GM12878 (cell line): ENCODE results near the gene ADAP1.

Source experiments
- ATF3 ChIP-seq: IDR thresholded peaks from 2 replicates; pipeline ENCODE4 v1.6.1; 2011; ENCODE audit warnings: low read depth, mild to moderate bottlenecking, low read length, moderate library complexity, borderline replicate concordance; ENCODE audit errors: extremely low read depth
- CBX5 ChIP-seq: sonication (generic); IDR thresholded peaks from 2 replicates; pipeline ENCODE4 v1.6.1; 2016; ENCODE audit warnings: low read depth, moderate library complexity, mild to moderate bottlenecking, inconsistent platforms
- CTCF ChIP-seq, 3 experiments: IDR thresholded peaks in 2 of 3; conservative IDR thresholded peaks in 1 of 3; 2 replicates each; pipeline ENCODE4 v1.5.1; 2011; ENCODE audit warnings: low read depth in 3 of 3, low read length in 3 of 3, mild to moderate bottlenecking in 3 of 3, control low read depth in 2 of 3, moderate library complexity in 2 of 3, inconsistent platforms in 1 of 3, mixed read lengths in 1 of 3; ENCODE audit not compliant: control insufficient read depth in 2 of 3, insufficient read depth in 1 of 3; ENCODE audit errors: extremely low read depth in 1 of 3
- EED ChIP-seq: sonication (generic); IDR thresholded peaks from 2 replicates; pipeline ENCODE4 v1.6.1; 2016; ENCODE audit warnings: antibody characterized with exemption, low read depth
- ELK1 ChIP-seq: IDR thresholded peaks from 2 replicates; pipeline ENCODE4 v1.6.1; 2012; ENCODE audit warnings: low read depth, low read length, improper control_type of control experiment
- EP300 ChIP-seq, 2 experiments: fragments of 150-350 bp in 1 of 2; IDR thresholded peaks; 2 replicates each; pipeline ENCODE4 v1.6.1; 2011 to 2012; ENCODE audit warnings: low read depth in 2 of 2, low read length in 2 of 2, borderline replicate concordance in 1 of 2, improper control_type of control experiment in 1 of 2, inconsistent platforms in 1 of 2; ENCODE audit not compliant: control insufficient read depth in 1 of 2
- EZH2 ChIP-seq: IDR thresholded peaks from 2 replicates; pipeline ENCODE4 v1.6.1; 2012; ENCODE audit warnings: low read depth, mild to moderate bottlenecking, control low read depth, inconsistent platforms, low read length, borderline replicate concordance; ENCODE audit not compliant: control insufficient read depth
- FOXK2 ChIP-seq: fragments of 450-650 bp; IDR thresholded peaks from 2 replicates; pipeline ENCODE4 v1.6.1; 2017; ENCODE audit warnings: mild to moderate bottlenecking, moderate library complexity
- MAX ChIP-seq: IDR thresholded peaks from 2 replicates; pipeline ENCODE4 v1.6.1; 2012; ENCODE audit warnings: low read depth, low read length, improper control_type of control experiment
- MYB ChIP-seq: fragments of 150-350 bp; IDR thresholded peaks from 2 replicates; pipeline ENCODE4 v1.6.1; 2014; ENCODE audit warnings: mild to moderate bottlenecking, low read depth, low read length, borderline replicate concordance
- NR2C1 ChIP-seq: fragments of 450-650 bp; IDR thresholded peaks from 2 replicates; pipeline ENCODE4 v1.6.1; 2017; ENCODE audit warnings: antibody characterized with exemption, mild to moderate bottlenecking, moderate library complexity
- RAD21 ChIP-seq: IDR thresholded peaks from 2 replicates; pipeline ENCODE4 v1.6.1; 2011; ENCODE audit warnings: mild to moderate bottlenecking, low read depth, low read length, moderate library complexity; ENCODE audit not compliant: insufficient read depth
- YY1 ChIP-seq: IDR thresholded peaks from 2 replicates; pipeline ENCODE4 v1.6.1; 2011; ENCODE audit warnings: low read depth, mild to moderate bottlenecking, low read length
- ZBTB11 ChIP-seq: fragments of 450-650 bp; formaldehyde crosslinking; IDR thresholded peaks from 2 replicates; pipeline ENCODE4 v1.5.0; 2022; ENCODE audit warnings: mild to moderate bottlenecking, missing genetic modification characterization

GRCh38 chr7:917255-918117 lies 37.0 kb downstream of the ADAP1 start:
- TF ChIP-seq ZBTB11 (CRISPR knock-in tag) (no peak), RAD21 (no peak), ELK1 (no peak), CBX5 (no peak), EP300 (IDR thresholded peaks at IDR 0.05; ENCODE audit: borderline replicate concordance in 1 of 2, control insufficient read depth in 1 of 2, low read depth in 2 of 2, low read length in 2 of 2) (no peak), EZH2 (no peak), ATF3 (no peak), MYB (no peak), CTCF (IDR thresholded peaks at IDR 0.05 in 2 of 3, conservative IDR thresholded peaks at IDR 0.05 in 1 of 3; ENCODE audit: control insufficient read depth in 2 of 3, extremely low read depth in 1 of 3, insufficient read depth in 1 of 3, low read depth in 3 of 3, low read length in 3 of 3) (no peak), FOXK2 (no peak), YY1 (no peak), NR2C1 (no peak), MAX (no peak), EED (no peak)
